Measurements from ENCODE around the gene SAV1.

The SAV1 gene

GRCh38 chr14:50605766-50606165 lies 62.3 kb downstream of the SAV1 start:
- no peak for DNase-seq

- no peak for DNase-seq
These were observed 64.5 kb downstream of the SAV1 start for GRCh38 chr14:50603565-50603964.

GRCh38 chr14:50602035-50602434 lies 66.1 kb downstream of the SAV1 start:
- no peak for DNase-seq

GRCh38 chr14:50601394-50601793 lies 66.7 kb downstream of the SAV1 start:
- DNase-seq, result no peak

DNA sequence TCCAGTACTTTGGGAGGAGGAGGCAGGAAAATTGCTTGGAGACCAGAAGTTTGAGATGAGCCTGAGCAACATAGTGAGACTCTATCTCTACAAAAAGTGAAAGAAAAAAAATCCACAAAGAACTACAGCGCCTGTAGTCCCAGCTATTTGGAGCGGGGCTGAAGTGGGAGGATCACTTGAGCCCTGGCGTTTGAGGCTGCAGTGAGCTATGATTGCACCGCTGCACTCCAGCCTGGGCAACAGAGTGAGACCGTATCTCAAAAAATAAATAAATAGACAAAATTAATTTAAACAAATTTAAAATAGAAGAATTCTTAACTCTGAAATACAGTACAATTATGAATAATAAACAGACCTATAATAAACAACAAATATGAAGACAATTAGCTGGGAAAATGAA lies 67.3 kb downstream of the SAV1 start:
- DNase-seq, result no peak

DNA sequence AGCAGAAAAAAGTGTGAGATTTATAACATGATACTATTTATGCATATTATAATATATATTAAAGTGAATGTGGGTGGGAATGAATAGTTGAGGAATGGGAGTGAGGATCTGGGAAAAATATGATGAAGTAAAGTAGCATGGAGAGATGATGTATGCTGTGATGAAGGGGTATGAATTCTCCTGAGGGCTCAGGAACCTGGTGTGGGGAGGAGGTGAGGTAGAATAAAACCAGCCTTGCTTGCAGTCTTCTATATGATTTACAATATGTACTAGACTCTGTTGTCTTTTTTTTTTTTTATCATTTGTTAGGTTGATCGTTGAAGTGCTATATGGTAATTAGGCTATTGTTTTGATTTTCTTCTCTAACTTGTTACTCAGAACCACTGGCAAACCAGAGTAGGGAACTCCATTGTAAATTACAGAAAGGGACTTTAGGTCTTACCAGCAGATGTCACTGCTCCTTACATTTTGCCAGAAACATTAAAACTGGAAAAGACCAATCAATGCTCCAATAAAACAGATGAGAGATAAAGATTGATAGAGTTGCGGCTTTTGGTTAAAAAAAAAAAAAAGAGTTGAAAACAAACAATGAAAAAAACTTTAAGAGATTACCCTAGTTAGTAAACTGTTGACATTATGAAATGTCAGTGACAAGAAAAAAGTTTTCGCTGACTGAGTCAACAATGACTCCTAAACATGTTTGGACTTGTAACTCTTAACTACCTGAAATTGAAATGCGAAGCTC lies 68.2 kb downstream of the SAV1 start:
- peak; percentile 38 for DNase-seq

DNA sequence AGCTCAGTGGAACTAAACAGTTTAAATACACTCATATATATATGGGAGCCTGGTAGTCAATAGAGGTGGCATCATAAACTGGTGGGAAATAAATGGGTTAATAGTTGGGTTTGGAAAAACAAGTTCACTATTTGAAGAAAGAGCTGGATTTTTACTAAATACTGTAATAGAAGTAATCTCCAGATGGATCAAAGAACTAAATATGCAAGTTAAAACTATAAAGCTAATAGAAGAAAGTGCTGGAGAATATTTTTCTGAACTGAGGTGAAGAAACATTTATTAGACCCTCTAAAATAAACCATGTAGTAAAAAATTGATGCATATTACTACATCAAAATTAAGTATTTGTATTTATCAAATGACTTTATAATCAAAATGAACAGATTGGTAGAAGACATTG lies 69.3 kb downstream of the SAV1 start:
- no peak for DNase-seq

DNA sequence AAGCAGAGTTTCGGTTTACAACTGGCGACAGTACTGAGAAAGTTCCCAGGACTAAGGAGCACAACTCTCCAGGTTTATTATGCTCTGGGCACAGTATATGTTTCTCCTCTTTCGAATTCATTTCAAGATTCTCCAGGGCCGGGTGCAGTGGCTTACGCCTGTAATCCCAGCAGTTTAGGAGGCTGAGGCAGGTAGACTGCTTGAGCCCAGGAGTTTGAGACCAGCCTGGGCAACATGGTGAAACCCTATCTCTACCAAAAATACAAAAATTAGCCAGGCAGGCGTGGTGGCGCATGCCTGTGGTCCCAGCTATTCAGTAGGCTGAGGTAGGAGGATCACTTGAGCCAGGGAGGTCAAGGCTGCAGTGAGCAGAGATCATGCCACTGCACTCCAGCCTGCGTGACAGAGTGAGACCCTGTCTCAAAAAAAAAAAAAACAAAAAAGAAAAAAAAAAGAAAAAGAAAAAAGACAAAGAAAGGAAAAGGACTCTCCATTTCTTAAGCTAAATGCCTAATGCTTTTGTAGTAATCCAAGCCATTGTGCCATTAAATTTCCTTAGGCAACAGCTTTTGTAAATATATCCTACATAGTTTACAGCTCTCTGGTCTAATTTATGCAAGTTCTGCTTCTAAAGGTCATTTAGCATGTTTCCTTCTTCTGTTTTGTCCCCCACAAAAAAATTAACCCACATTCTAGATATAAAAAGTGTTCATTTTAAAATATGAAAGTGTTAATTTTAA lies 73.4 kb downstream of the SAV1 start:
- no peak for DNase-seq

- DNase-seq, result no peak
These were observed 77.6 kb downstream of the SAV1 start for GRCh38 chr14:50590464-50590863.

All from NCI-H1092 treated with DMSO at 0.1 percent for 48 hours (cell line).